ENCODE measurements around the gene SNX15.
A peak's percentile ranks its signal among the peaks of the same experiment; 100 is the strongest.

The SNX15 gene

GRCh38 chr11:65083834-65084597, 56.8 kb downstream of the SNX15 start, which contains the start of the genes CDCA5 and ZFPL1:
Gene CDCA5, minus strand, starts transcription at chr11:65084040. Its CDS starts 62 bp downstream, at chr11:65083978.
Gene ZFPL1, plus strand, starts transcription at chr11:65084222. Its CDS starts 477 bp downstream, at chr11:65084699.
- H3K27ac Mint-ChIP-seq, result peak within 1 kb of the TSS; percentile 97 to 98 (median 97)
- peaks cover 26% of the 10 kb centered on the region for H3K4me1 Mint-ChIP-seq
- no peaks in the 10 kb centered on the region for H3K27me3 Mint-ChIP-seq (ENCODE audit: low read depth)
- peak within 1 kb of the TSS; percentile 97 to 99 (median 98) for H3K4me3 Mint-ChIP-seq
- H3K9me3 Mint-ChIP-seq, result no peaks in the 10 kb centered on the region
- peaks cover 20% of the 10 kb centered on the region for H3K36me3 Mint-ChIP-seq (ENCODE audit: low read depth)
- TF ChIP-seq, protein P1, sequence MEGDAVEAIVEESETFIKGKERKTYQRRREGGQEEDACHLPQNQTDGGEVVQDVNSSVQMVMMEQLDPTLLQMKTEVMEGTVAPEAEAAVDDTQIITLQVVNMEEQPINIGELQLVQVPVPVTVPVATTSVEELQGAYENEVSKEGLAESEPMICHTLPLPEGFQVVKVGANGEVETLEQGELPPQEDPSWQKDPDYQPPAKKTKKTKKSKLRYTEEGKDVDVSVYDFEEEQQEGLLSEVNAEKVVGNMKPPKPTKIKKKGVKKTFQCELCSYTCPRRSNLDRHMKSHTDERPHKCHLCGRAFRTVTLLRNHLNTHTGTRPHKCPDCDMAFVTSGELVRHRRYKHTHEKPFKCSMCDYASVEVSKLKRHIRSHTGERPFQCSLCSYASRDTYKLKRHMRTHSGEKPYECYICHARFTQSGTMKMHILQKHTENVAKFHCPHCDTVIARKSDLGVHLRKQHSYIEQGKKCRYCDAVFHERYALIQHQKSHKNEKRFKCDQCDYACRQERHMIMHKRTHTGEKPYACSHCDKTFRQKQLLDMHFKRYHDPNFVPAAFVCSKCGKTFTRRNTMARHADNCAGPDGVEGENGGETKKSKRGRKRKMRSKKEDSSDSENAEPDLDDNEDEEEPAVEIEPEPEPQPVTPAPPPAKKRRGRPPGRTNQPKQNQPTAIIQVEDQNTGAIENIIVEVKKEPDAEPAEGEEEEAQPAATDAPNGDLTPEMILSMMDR (IDR thresholded peaks at IDR 0.05; ENCODE audit: unreplicated experiment in 3 of 3), result no peak

DNA sequence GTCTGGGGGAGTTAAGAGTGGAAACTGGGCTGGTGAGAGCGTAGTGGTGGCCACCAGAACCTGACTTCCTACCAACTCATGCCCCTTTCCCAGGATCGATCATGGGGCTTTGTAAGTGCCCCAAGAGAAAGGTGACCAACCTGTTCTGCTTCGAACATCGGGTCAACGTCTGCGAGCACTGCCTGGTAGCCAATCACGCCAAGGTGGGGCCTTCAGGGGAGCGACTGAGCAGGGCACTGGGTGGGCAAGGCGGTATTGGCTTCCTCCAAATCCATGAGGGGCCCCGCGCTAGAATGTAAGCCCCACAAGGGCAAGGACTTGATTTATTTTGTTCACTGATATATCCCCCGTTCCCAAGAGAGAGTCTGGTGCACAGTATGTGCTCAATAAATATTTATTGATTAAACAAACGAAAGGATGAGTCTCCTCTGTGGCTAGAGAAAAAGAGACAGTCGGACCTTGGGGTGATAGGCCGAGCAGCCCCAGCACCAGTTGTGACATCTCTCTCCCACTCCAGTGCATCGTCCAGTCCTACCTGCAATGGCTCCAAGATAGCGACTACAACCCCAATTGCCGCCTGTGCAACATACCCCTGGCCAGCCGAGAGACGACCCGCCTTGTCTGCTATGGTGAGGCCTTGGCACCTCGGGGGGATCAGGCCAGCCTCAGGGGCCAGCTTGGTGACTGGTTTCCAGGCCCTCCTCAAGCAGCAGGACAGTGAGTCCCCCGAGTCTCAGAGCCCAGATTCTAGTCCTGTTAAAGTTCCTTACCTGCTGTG, 57.5 kb downstream of the SNX15 start:
- Mint-ChIP-seq H3K9me3 (no peaks in the 10 kb centered on the region), H3K27ac (peak overlapping the region; percentile 97 to 98 (median 97))
- TF ChIP-seq, protein P1 (IDR thresholded peaks at IDR 0.05; ENCODE audit: unreplicated experiment in 3 of 3), result no peak

GRCh38 chr11:65085446-65085845, 58.2 kb downstream of the SNX15 start:
- TF ChIP-seq, protein P1 (IDR thresholded peaks at IDR 0.05; ENCODE audit: unreplicated experiment in 3 of 3), result no peak
- peaks cover 26% of the 10 kb centered on the region for H3K4me1 Mint-ChIP-seq
- no peaks in the 10 kb centered on the region for H3K9me3 Mint-ChIP-seq
- H3K27me3 Mint-ChIP-seq (ENCODE audit: low read depth), result no peaks in the 10 kb centered on the region
- H3K36me3 Mint-ChIP-seq (ENCODE audit: low read depth), result peaks cover 17% of the 10 kb centered on the region
- peak overlapping the region; percentile 97 to 99 (median 98) for H3K4me3 Mint-ChIP-seq
- H3K27ac Mint-ChIP-seq, result peak overlapping the region; percentile 97 to 98 (median 97)

More for the DNA sequence above, 57.5 kb downstream of the SNX15 start:
- peak overlapping the region; percentile 97 to 99 (median 98) for H3K4me3 Mint-ChIP-seq
- peaks cover 20% of the 10 kb centered on the region for H3K36me3 Mint-ChIP-seq (ENCODE audit: low read depth)
- H3K27me3 Mint-ChIP-seq (ENCODE audit: low read depth), result no peaks in the 10 kb centered on the region
- H3K4me1 Mint-ChIP-seq, result peaks cover 26% of the 10 kb centered on the region

- Mint-ChIP-seq H3K27me3 (ENCODE audit: low read depth) (no peaks in the 10 kb centered on the region), H3K4me3 (peak overlapping the region; percentile 64 to 73 (median 70)), H3K27ac (no peak overlapping the region), H3K4me1 (peaks cover 26% of the 10 kb centered on the region), H3K9me3 (no peaks in the 10 kb centered on the region), H3K36me3 (ENCODE audit: low read depth) (peaks cover 12% of the 10 kb centered on the region)
- TF ChIP-seq, protein P1 (IDR thresholded peaks at IDR 0.05; ENCODE audit: unreplicated experiment in 3 of 3), result no peak
Observed at GRCh38 chr11:65086809-65087208, 59.6 kb downstream of the SNX15 start.

- no peak overlapping the region for H3K27ac Mint-ChIP-seq
- peaks cover 12% of the 10 kb centered on the region for H3K36me3 Mint-ChIP-seq (ENCODE audit: low read depth)
- no peaks in the 10 kb centered on the region for H3K9me3 Mint-ChIP-seq
- TF ChIP-seq, protein P1 (IDR thresholded peaks at IDR 0.05; ENCODE audit: unreplicated experiment in 3 of 3), result no peak
- H3K4me3 Mint-ChIP-seq, result no peak overlapping the region
- H3K4me1 Mint-ChIP-seq, result peaks cover 26% of the 10 kb centered on the region
- H3K27me3 Mint-ChIP-seq (ENCODE audit: low read depth), result no peaks in the 10 kb centered on the region
Observed at GRCh38 chr11:65087216-65087615, 60.0 kb downstream of the SNX15 start.

Data from nephron (organoid).